Activated T-cell treated with anti-CD3 and anti-CD28 coated beads, Interleukin-2, amount 50 U/mL, for 48 hours (primary cell): ENCODE results near the gene SYK.
"Not testable (repeated sequence)": the region's sequence is repeated elsewhere in the genome, so short reads cannot be mapped to it uniquely, and the experiment has no call there.

Source experiments
- DNase-seq, 2 experiments: peaks; one replicate each; pipeline ENCODE4 v3.0.0-alpha.2; 2020

SYK gene

GRCh38 chr9:90799271-90799852, 2.3 kb upstream of the SYK start:
- DNase-seq, result no peak

- DNase-seq, result no peak
These were observed 329 bp downstream of the SYK start for GRCh38 chr9:90801973-90802322.

- no peak for DNase-seq
These were observed 867 bp downstream of the SYK start for GRCh38 chr9:90802386-90802985.

- DNase-seq, result no peak
These were observed 2.4 kb downstream of the SYK start for GRCh38 chr9:90803860-90804593.

- no peak for DNase-seq
These were observed 3.7 kb downstream of the SYK start for GRCh38 chr9:90805006-90805996.

GRCh38 chr9:90807006-90807405, 5.4 kb downstream of the SYK start:
- no peak for DNase-seq

GRCh38 chr9:90808398-90808797, 6.8 kb downstream of the SYK start:
- DNase-seq, result no peak

- DNase-seq, result no peak
These were observed 7.5 kb downstream of the SYK start for GRCh38 chr9:90808890-90809685.

- DNase-seq, result no peak
These were observed 9.1 kb downstream of the SYK start for GRCh38 chr9:90810691-90811090.

- DNase-seq, result no peak
These were observed 11.4 kb downstream of the SYK start for GRCh38 chr9:90813046-90813445.

GRCh38 chr9:90813523-90813922, 11.9 kb downstream of the SYK start:
- no peak for DNase-seq

- DNase-seq, result no peak
These were observed 12.7 kb downstream of the SYK start for GRCh38 chr9:90814355-90814754.

- DNase-seq, result peak; percentile 24 to 27
These were observed 13.7 kb downstream of the SYK start for GRCh38 chr9:90815183-90815943.

GRCh38 chr9:90815944-90816357, 14.3 kb downstream of the SYK start:
- no peak for DNase-seq

- DNase-seq, result no peak
These were observed 15.1 kb downstream of the SYK start for GRCh38 chr9:90816690-90817089.

- no peak for DNase-seq
These were observed 16.7 kb downstream of the SYK start for GRCh38 chr9:90818279-90818678.

- not testable (repeated sequence) for DNase-seq
These were observed 18.8 kb downstream of the SYK start for GRCh38 chr9:90820406-90820805.

GRCh38 chr9:90821236-90821635, 19.6 kb downstream of the SYK start:
- DNase-seq, result not testable (repeated sequence)

GRCh38 chr9:90821697-90822096, 20.1 kb downstream of the SYK start:
- no peak for DNase-seq

- DNase-seq, result no peak
These were observed 21.2 kb downstream of the SYK start for GRCh38 chr9:90822866-90823265.

GRCh38 chr9:90825586-90825985, 24.0 kb downstream of the SYK start:
- DNase-seq, result no peak
